Prostate gland (tissue), 2 donors: ENCODE results near the gene EML4. TPM values are rescaled to one million over a fixed set of nuclear protein-coding genes. Genes with fewer than 3 reads are reported as not detected.

Experiments
- DNase-seq: peaks from one replicate; pipeline ENCODE4 v3.0.0-alpha.2; 2019; ENCODE audit warnings: low spot score
- H3K27ac ChIP-seq, 2 donors: fragments of 200-600 bp; sonication (generic); 2 replicates each; pipeline ENCODE4 v1.5.1; 2017 to 2019
- H3K27me3 ChIP-seq: fragments of 200-600 bp; sonication (generic); replicated peaks from 2 replicates; pipeline ENCODE4 v1.5.1; 2019; ENCODE audit not compliant: insufficient read depth
- H3K36me3 ChIP-seq, 2 donors: fragments of 200-600 bp; sonication (generic); 1 replicate in 1 of 2; 2 replicates in 1 of 2; pipeline versions ENCODE4 v1.5.1 to v1.8.1; 2017 to 2019
- H3K4me1 ChIP-seq: fragments of 200-600 bp; sonication (generic); replicated peaks from 2 replicates; pipeline ENCODE4 v1.5.1; 2019
- H3K4me3 ChIP-seq, 2 donors: fragments of 200-600 bp; sonication (generic); 2 replicates each; pipeline ENCODE4 v1.5.1; 2017 to 2019
- H3K9me3 ChIP-seq: fragments of 200-600 bp; sonication (generic); 2 replicates; pipeline ENCODE4 v1.5.1; 2017
- POLR2A ChIP-seq: fragments of 450-650 bp; IDR thresholded peaks from one replicate; pipeline ENCODE4 v1.6.1; 2016; ENCODE audit warnings: antibody characterized with exemption, mild to moderate bottlenecking
- POLR2AphosphoS5 ChIP-seq: sonication (generic); formaldehyde crosslinking; IDR thresholded peaks from one replicate; pipeline ENCODE4 v1.6.1; 2017; ENCODE audit warnings: antibody characterized with exemption
- WGBS: methylation state at CpG from one replicate; pipeline ENCODE4 v1.1.5; 2018; 5-methylcytosine and 5-hydroxymethylcytosine counted together
- intact Hi-C: fragments of 100-400 bp; cut with DNase I; formaldehyde crosslinking; loops from one replicate; pipeline ENCODE4 v1.14.2; 2022
- total RNA-seq, 2 donors: library from RNA; depleted of rRNA; stranded (reverse); fragments of >200 nt; gene quantifications; one replicate each; pipeline ENCODE4 v1.1.0, GENCODE V29; 2016
- TF ChIP-seq, protein P1 (sequence below), 4 experiments: fragments of 200-600 bp in 2 of 4; fragments of 450-650 bp in 2 of 4; sonication (generic) in 2 of 4; IDR thresholded peaks; 1 replicate in 3 of 4; 2 replicates in 1 of 4; pipeline ENCODE4 v1.5.1; 2016 to 2019; ENCODE audit warnings: antibody characterized with exemption in 4 of 4, mild to moderate bottlenecking in 2 of 4, moderate library complexity in 2 of 4

EML4 gene
- total RNA-seq, 2 donors from 2014 or later, result 26.3 to 38.2 TPM

GRCh38 chr2:42328148-42328833 is 159.1 kb downstream of the EML4 start:
- Histone ChIP-seq H3K36me3 (no peaks in the 10 kb centered on the region), H3K27ac (no peak overlapping the region), H3K27me3 (no peaks in the 10 kb centered on the region), H3K4me1 (no peaks in the 10 kb centered on the region), H3K9me3 (no peaks in the 10 kb centered on the region), H3K4me3 (no peak overlapping the region)
- intact Hi-C loops, result loop anchor here (2.0 to 10.0 kb wide), 2 partner anchors 233 to 473 kb away; no protein-coding TSS in a partner anchor
- DNase-seq, result no peak
- TF ChIP-seq POLR2A (no peak), POLR2AphosphoS5 (no peak)
- TF ChIP-seq, protein P1, sequence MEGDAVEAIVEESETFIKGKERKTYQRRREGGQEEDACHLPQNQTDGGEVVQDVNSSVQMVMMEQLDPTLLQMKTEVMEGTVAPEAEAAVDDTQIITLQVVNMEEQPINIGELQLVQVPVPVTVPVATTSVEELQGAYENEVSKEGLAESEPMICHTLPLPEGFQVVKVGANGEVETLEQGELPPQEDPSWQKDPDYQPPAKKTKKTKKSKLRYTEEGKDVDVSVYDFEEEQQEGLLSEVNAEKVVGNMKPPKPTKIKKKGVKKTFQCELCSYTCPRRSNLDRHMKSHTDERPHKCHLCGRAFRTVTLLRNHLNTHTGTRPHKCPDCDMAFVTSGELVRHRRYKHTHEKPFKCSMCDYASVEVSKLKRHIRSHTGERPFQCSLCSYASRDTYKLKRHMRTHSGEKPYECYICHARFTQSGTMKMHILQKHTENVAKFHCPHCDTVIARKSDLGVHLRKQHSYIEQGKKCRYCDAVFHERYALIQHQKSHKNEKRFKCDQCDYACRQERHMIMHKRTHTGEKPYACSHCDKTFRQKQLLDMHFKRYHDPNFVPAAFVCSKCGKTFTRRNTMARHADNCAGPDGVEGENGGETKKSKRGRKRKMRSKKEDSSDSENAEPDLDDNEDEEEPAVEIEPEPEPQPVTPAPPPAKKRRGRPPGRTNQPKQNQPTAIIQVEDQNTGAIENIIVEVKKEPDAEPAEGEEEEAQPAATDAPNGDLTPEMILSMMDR (IDR thresholded peaks at IDR 0.05), result peak in 3 of 4 experiments; percentile 66 to 81 (median 74)
- 55% methylated on average over 3 of the region's 3 CpGs for WGBS

- no peak for DNase-seq
- intact Hi-C loops, result loop anchor here (2.0 to 10.0 kb wide), 2 partner anchors 234 to 474 kb away; no protein-coding TSS in a partner anchor
- H3K4me1 ChIP-seq, result no peaks in the 10 kb centered on the region
- no peaks in the 10 kb centered on the region for H3K9me3 ChIP-seq
- no peaks in the 10 kb centered on the region for H3K36me3 ChIP-seq
- WGBS, result 76% methylated on average over 6 of the region's 6 CpGs
- TF ChIP-seq POLR2A (no peak), POLR2AphosphoS5 (no peak)
- TF ChIP-seq, protein P1 (IDR thresholded peaks at IDR 0.05), result no peak
- no peak overlapping the region for H3K4me3 ChIP-seq
- H3K27me3 ChIP-seq, result no peaks in the 10 kb centered on the region
- no peak overlapping the region for H3K27ac ChIP-seq
These were observed 159.8 kb downstream of the EML4 start for GRCh38 chr2:42328923-42329322.

DNA sequence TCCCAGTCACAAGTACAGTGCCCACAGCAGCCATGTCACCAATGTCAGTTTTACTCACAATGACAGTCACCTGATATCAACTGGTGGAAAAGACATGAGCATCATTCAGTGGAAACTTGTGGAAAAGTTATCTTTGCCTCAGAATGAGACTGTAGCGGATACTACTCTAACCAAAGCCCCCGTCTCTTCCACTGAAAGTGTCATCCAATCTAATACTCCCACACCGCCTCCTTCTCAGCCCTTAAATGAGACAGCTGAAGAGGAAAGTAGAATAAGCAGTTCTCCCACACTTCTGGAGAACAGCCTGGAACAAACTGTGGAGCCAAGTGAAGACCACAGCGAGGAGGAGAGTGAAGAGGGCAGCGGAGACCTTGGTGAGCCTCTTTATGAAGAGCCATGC is 160.6 kb downstream of the EML4 start:
- Histone ChIP-seq H3K4me1 (no peaks in the 10 kb centered on the region), H3K27ac (no peak overlapping the region), H3K27me3 (no peaks in the 10 kb centered on the region), H3K9me3 (no peaks in the 10 kb centered on the region), H3K4me3 (no peak overlapping the region), H3K36me3 (no peaks in the 10 kb centered on the region)
- no peak for TF ChIP-seq POLR2A
- TF ChIP-seq, protein P1 (IDR thresholded peaks at IDR 0.05), result no peak
- TF ChIP-seq POLR2AphosphoS5, result no peak
- DNase-seq, result no peak
- intact Hi-C loops, result loop anchor here (2.0 to 10.0 kb wide), 2 partner anchors 235 to 475 kb away; no protein-coding TSS in a partner anchor
- WGBS, result 92% methylated on average over 5 of the region's 5 CpGs

DNA sequence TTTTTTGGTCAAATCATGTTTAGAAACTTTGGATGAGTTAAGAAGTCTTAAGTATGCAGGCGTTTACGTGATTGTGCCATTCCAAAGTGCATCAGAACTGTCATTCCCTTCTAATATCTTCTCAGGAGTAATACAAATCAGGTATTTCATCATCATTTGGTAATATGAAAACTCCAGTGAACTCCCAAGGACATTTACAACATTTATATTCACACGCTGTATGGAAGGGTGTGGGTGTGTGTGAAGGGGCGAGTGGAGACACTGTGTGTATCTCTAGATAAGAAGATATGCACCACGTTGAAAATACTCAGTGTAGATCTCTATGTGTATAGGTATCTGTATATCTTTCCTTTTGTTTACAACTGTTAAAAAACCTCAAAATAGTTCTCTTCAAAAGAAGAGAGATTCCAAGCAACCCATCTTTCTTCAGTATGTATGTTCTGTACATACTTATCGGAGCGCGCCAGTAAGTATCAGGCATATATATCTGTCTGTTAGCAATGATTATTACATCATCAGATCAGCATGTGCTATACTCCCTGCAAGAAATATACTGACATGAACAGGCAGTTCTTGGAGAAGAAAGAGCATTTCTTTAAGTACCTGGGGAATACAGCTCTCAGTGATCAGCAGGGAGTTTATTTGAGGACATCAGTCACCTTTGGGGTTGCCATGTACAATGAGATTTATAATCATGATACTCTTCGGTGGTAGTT is 162.6 kb downstream of the EML4 start:
- TF ChIP-seq POLR2AphosphoS5, result no peak
- TF ChIP-seq, protein P1 (IDR thresholded peaks at IDR 0.05), result no peak
- no peak for TF ChIP-seq POLR2A
- Histone ChIP-seq H3K36me3 (no peaks in the 10 kb centered on the region), H3K9me3 (no peaks in the 10 kb centered on the region), H3K27ac (no peak overlapping the region), H3K4me3 (no peak overlapping the region), H3K4me1 (no peaks in the 10 kb centered on the region), H3K27me3 (no peaks in the 10 kb centered on the region)
- DNase-seq, result no peak
- WGBS, result 80% methylated on average over 9 of the region's 9 CpGs
- intact Hi-C loops, result no loop called here
